Lower lobe of right lung (tissue), 2 donors: ENCODE results near the gene NAP1L2. TPM values are rescaled to one million over a fixed set of nuclear protein-coding genes. Genes with fewer than 3 reads are reported as not detected.
"Not testable (repeated sequence)": the region's sequence is repeated elsewhere in the genome, so short reads cannot be mapped to it uniquely, and the experiment has no call there.

ENCODE experiments used
- ATAC-seq, 2 donors: fragments of 200-7000 bp; cut with Tn5 transposase; one replicate each; pipeline ENCODE4 v1.9.1; 2020 to 2022; ENCODE audit warnings: mild to moderate bottlenecking in 2 of 2, moderate library complexity in 2 of 2
- DNase-seq: peaks from one replicate; pipeline ENCODE4 v3.0.0-alpha.2; 2020
- H3K27ac ChIP-seq: fragments of 200-600 bp; one replicate; pipeline ENCODE4 v1.8.0; 2022
- H3K27me3 ChIP-seq: fragments of 200-600 bp; one replicate; pipeline ENCODE4 v1.8.0; 2022; ENCODE audit warnings: low read depth
- H3K36me3 ChIP-seq: fragments of 200-600 bp; one replicate; pipeline ENCODE4 v1.8.0; 2022; ENCODE audit warnings: mild to moderate bottlenecking
- H3K4me1 ChIP-seq: fragments of 200-600 bp; one replicate; pipeline ENCODE4 v1.8.0; 2022
- H3K4me3 ChIP-seq: fragments of 200-600 bp; one replicate; pipeline ENCODE4 v1.8.0; 2022; ENCODE audit warnings: mild to moderate bottlenecking
- H3K9me3 ChIP-seq: fragments of 200-600 bp; one replicate; pipeline ENCODE4 v1.8.0; 2022
- CTCF ChIP-seq: fragments of 200-600 bp; IDR thresholded peaks from one replicate; pipeline ENCODE4 v1.8.0; 2022; ENCODE audit warnings: antibody characterized with exemption, mild to moderate bottlenecking
- intact Hi-C: fragments of 100-400 bp; cut with DNase I; formaldehyde crosslinking; loops from one replicate; pipeline ENCODE4 v1.11.0; 2022
- total RNA-seq: library from RNA; stranded (reverse); fragmentation: NEBNext Ultra II Directional; extraction: Animal tissue kit (Norgen Biotek cat#: 25700); gene quantifications from one replicate; pipeline ENCODE4 v1.2.1, GENCODE V29; 2021
- donor health status: DM: no; HTN: yes; CAD: no; lungs with severe emphysema.

Gene NAP1L2
- total RNA-seq, 1 donor from 2014 or later: 2.1 TPM

GRCh38 chrX:73213734-73214425, 771 bp downstream of the NAP1L2 start:
- Histone ChIP-seq H3K4me1 (no peaks in the 10 kb centered on the region), H3K27ac (no peak overlapping the region), H3K4me3 (peak overlapping the region; percentile 55), H3K36me3 (no peaks in the 10 kb centered on the region), H3K27me3 (no peaks in the 10 kb centered on the region), H3K9me3 (no peaks in the 10 kb centered on the region)
- peak in 1 of 2 donors; percentile 9 for ATAC-seq
- TF ChIP-seq CTCF: no peak
- DNase-seq: no peak
- intact Hi-C loops: no loop called here

- no peaks in the 10 kb centered on the region for H3K36me3 ChIP-seq
- H3K27ac ChIP-seq: no peak overlapping the region
- intact Hi-C loops: no loop called here
- no peaks in the 10 kb centered on the region for H3K27me3 ChIP-seq
- no peak for ATAC-seq
- no peak for DNase-seq
- H3K4me3 ChIP-seq: no peak overlapping the region
- TF ChIP-seq CTCF: no peak
- no peaks in the 10 kb centered on the region for H3K4me1 ChIP-seq
- no peaks in the 10 kb centered on the region for H3K9me3 ChIP-seq
Measured at GRCh38 chrX:73206366-73206765, 8.3 kb downstream of the NAP1L2 start.

- Histone ChIP-seq H3K27me3 (no peaks in the 10 kb centered on the region), H3K4me1 (no peaks in the 10 kb centered on the region), H3K9me3 (no peaks in the 10 kb centered on the region), H3K27ac (no peak overlapping the region), H3K36me3 (no peaks in the 10 kb centered on the region), H3K4me3 (no peak overlapping the region)
- intact Hi-C loops: no loop called here
- no peak for DNase-seq
- no peak for ATAC-seq
- no peak for TF ChIP-seq CTCF
Measured at GRCh38 chrX:73182502-73183114, 32.0 kb downstream of the NAP1L2 start.

GRCh38 chrX:73168945-73169344, 45.7 kb downstream of the NAP1L2 start:
- ATAC-seq, H3K36me3 ChIP-seq, H3K27ac ChIP-seq, H3K4me1 ChIP-seq, H3K9me3 ChIP-seq, H3K27me3 ChIP-seq, H3K4me3 ChIP-seq, DNase-seq, intact Hi-C loops: not testable (repeated sequence)

Other genes with a start within 250 kb of the NAP1L2 start
- not detected for gene PABPC1L2B, start 211.9 kb downstream of the NAP1L2 start, total RNA-seq
- gene PABPC1L2A, start 135.3 kb downstream of the NAP1L2 start, total RNA-seq: not detected
- not detected for gene CDX4, start 232.2 kb upstream of the NAP1L2 start, total RNA-seq